ENCODE results near the gene PLTP. TPM values are rescaled to one million over a fixed set of nuclear protein-coding genes. Genes with fewer than 3 reads are reported as not detected.

Gene PLTP
- total RNA-seq, 1 experiment from 2014 or later = 61.5 TPM

DNA sequence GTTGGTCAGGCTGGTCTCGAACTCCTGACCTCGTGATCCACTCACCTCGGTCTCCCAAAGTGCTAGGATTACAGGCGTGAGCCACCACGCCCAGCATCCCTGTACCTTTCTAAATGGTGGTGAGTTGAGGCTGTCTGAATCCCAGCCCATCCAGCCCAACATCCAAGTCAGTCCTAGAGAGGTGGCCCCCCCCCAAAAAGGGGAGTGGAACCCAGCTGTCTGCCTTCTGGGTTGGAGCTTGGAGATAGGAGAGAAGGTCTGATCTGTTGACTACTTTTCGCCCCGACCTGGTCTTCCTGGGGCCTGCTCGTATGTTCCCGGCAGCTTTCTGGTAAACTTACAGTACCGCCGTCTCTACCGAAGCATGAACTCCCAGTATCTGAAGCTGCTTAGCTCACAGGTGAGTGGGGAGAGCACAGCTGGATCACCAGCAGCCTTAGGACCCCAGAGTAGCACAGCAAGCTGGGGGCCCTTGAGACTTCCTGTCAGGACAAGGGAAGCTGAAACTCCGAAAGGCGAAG, 15.3 kb downstream of the PLTP start:
- ChIA-PET CTCF (no interaction called here), POLR2A (ENCODE audit: unreplicated experiment) (no interaction called here)
- H3K9ac ChIP-seq (ENCODE audit: low read length) = no peak overlapping the region
- H3K9me3 ChIP-seq (ENCODE audit: low read length) = no peaks in the 10 kb centered on the region
- peaks cover 16% of the 10 kb centered on the region for H3K4me1 ChIP-seq (ENCODE audit: insufficient read depth, low read length)
- H3F3A ChIP-seq (ENCODE audit: low read length, unreplicated experiment) = no peaks in the 10 kb centered on the region
- no peak for ATAC-seq
- H3K4me3 ChIP-seq (ENCODE audit: low read length) = no peak overlapping the region
- no peaks in the 10 kb centered on the region for H3K27me3 ChIP-seq (ENCODE audit: low read length)
- H3K9me2 ChIP-seq (replicated peaks; ENCODE audit: low read length) = no peaks in the 10 kb centered on the region
- H3K79me2 ChIP-seq (ENCODE audit: low read length) = 0 out of 2 replicates have a peak, but pooled peaks cover 7% of the 10 kb centered on the region
- no TSS peak for BruUV-seq (replicated peaks)
- peaks cover 16% of the 10 kb centered on the region; the same call in 1 of the 2 replicates for H3K36me3 ChIP-seq (ENCODE audit: low read depth, low read length)
- H3K4me2 ChIP-seq (ENCODE audit: low read length) = no peak overlapping the region
- H2AFZ ChIP-seq (ENCODE audit: low read length) = no peak overlapping the region
- H4K20me1 ChIP-seq (ENCODE audit: low read length) = no peaks in the 10 kb centered on the region
- DNase-seq = no peak
- no peak overlapping the region for H3K27ac ChIP-seq (ENCODE audit: low read length)
- intact Hi-C loops (cut with micrococcal nuclease) = no loop called here
- TF ChIP-seq, protein P1, sequence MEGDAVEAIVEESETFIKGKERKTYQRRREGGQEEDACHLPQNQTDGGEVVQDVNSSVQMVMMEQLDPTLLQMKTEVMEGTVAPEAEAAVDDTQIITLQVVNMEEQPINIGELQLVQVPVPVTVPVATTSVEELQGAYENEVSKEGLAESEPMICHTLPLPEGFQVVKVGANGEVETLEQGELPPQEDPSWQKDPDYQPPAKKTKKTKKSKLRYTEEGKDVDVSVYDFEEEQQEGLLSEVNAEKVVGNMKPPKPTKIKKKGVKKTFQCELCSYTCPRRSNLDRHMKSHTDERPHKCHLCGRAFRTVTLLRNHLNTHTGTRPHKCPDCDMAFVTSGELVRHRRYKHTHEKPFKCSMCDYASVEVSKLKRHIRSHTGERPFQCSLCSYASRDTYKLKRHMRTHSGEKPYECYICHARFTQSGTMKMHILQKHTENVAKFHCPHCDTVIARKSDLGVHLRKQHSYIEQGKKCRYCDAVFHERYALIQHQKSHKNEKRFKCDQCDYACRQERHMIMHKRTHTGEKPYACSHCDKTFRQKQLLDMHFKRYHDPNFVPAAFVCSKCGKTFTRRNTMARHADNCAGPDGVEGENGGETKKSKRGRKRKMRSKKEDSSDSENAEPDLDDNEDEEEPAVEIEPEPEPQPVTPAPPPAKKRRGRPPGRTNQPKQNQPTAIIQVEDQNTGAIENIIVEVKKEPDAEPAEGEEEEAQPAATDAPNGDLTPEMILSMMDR (conservative IDR thresholded peaks at IDR 0.05; ENCODE audit: low read depth, low read length) = no peak
- TF ChIP-seq EZH2phosphoT487 (IDR thresholded peaks at IDR 0.05; ENCODE audit: borderline replicate concordance, low read length) (no peak), EZH2 (IDR thresholded peaks at IDR 0.05; ENCODE audit: low read length, unreplicated experiment) (no peak)

DNA sequence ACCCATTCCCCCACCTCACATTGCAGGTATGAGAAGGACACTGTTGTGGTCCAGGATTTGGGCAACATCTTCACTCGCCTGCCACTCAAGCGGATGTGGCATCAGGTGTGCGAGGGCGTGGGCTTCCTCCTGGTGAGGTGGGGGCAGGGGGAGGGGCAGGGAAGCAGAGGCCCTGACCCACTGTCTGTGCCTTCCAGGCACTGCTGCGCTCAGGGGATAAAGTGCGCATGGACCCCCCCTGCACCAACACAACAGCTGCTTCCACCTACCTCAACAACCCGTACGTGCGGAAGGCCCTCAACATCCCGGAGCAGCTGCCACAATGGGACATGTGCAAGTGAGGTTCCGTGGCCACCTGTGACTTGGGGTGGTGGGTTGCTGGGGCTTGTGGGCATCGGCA, 17.2 kb downstream of the PLTP start:
- Histone ChIP-seq H3K4me1 (ENCODE audit: insufficient read depth, low read length) (peaks cover 23% of the 10 kb centered on the region), H2AFZ (ENCODE audit: low read length) (no peak overlapping the region), H3K27me3 (ENCODE audit: low read length) (no peaks in the 10 kb centered on the region), H3K4me2 (ENCODE audit: low read length) (no peak overlapping the region), H3K27ac (ENCODE audit: low read length) (no peak overlapping the region), H3K79me2 (ENCODE audit: low read length) (0 out of 2 replicates have a peak, but pooled peaks cover 10% of the 10 kb centered on the region), H3K9me3 (ENCODE audit: low read length) (no peaks in the 10 kb centered on the region), H3K4me3 (ENCODE audit: low read length) (no peak overlapping the region), H4K20me1 (ENCODE audit: low read length) (no peaks in the 10 kb centered on the region), H3F3A (ENCODE audit: low read length, unreplicated experiment) (no peaks in the 10 kb centered on the region), H3K9ac (ENCODE audit: low read length) (no peak overlapping the region), H3K36me3 (ENCODE audit: low read depth, low read length) (peaks cover 16% of the 10 kb centered on the region; the same call in 1 of the 2 replicates), H3K9me2 (replicated peaks; ENCODE audit: low read length) (no peaks in the 10 kb centered on the region)
- no TSS peak for BruUV-seq (replicated peaks)
- intact Hi-C loops (cut with micrococcal nuclease) = loop anchor here (5.0 kb wide), 1 partner anchor 82 kb away; the partner anchor contains the start of gene UBE2C
- TF ChIP-seq EZH2phosphoT487 (IDR thresholded peaks at IDR 0.05; ENCODE audit: borderline replicate concordance, low read length) (no peak), EZH2 (IDR thresholded peaks at IDR 0.05; ENCODE audit: low read length, unreplicated experiment) (no peak)
- TF ChIP-seq, protein P1 (conservative IDR thresholded peaks at IDR 0.05; ENCODE audit: low read depth, low read length) = no peak
- CTCF ChIA-PET = no interaction called here
- POLR2A ChIA-PET (ENCODE audit: unreplicated experiment) = no interaction called here
- ATAC-seq (no peak), DNase-seq (no peak)

DNA sequence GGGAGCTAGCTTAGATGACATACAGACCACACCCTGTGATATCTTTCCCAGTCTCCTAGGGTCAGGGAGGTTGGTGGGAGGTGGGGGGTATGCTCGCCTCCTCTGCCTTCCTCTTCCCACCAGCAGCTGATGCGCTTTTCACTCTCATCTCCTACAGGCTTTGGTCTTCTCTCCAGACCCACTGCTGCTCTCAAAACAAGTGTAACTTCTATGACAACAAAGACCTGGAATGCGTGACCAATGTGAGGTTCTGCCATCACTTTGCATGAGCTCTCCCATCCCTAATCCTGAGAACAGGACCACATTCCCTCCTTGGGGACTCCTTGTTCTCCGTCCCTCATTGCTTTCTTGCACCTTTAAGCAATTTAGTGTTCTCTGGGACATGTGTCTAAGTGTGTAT, 18.1 kb downstream of the PLTP start:
- ChIA-PET POLR2A (ENCODE audit: unreplicated experiment) (no interaction called here), CTCF (no interaction called here)
- no peaks in the 10 kb centered on the region for H3K9me2 ChIP-seq (replicated peaks; ENCODE audit: low read length)
- no peak overlapping the region for H2AFZ ChIP-seq (ENCODE audit: low read length)
- no peak overlapping the region for H3K9ac ChIP-seq (ENCODE audit: low read length)
- H3K79me2 ChIP-seq (ENCODE audit: low read length) = 0 out of 2 replicates have a peak, but pooled peaks cover 10% of the 10 kb centered on the region
- H3K4me2 ChIP-seq (ENCODE audit: low read length) = no peak overlapping the region
- H3K9me3 ChIP-seq (ENCODE audit: low read length) = no peaks in the 10 kb centered on the region
- no peaks in the 10 kb centered on the region for H4K20me1 ChIP-seq (ENCODE audit: low read length)
- no peak for DNase-seq
- no peaks in the 10 kb centered on the region for H3F3A ChIP-seq (ENCODE audit: low read length, unreplicated experiment)
- peaks cover 23% of the 10 kb centered on the region for H3K4me1 ChIP-seq (ENCODE audit: insufficient read depth, low read length)
- ATAC-seq = no peak
- H3K36me3 ChIP-seq (ENCODE audit: low read depth, low read length) = peaks cover 16% of the 10 kb centered on the region; the same call in 1 of the 2 replicates
- H3K27me3 ChIP-seq (ENCODE audit: low read length) = no peaks in the 10 kb centered on the region
- no TSS peak for BruUV-seq (replicated peaks)
- intact Hi-C loops (cut with micrococcal nuclease) = loop anchor here (5.0 kb wide), 1 partner anchor 82 kb away; the partner anchor contains the start of gene UBE2C
- no peak overlapping the region for H3K4me3 ChIP-seq (ENCODE audit: low read length)
- no peak overlapping the region for H3K27ac ChIP-seq (ENCODE audit: low read length)
- TF ChIP-seq EZH2phosphoT487 (IDR thresholded peaks at IDR 0.05; ENCODE audit: borderline replicate concordance, low read length) = no peak

Measured in PC-3 (cell line).